ENCODE measurements around the gene CYFIP1. TPM values are rescaled to one million over a fixed set of nuclear protein-coding genes. Genes with fewer than 3 reads are reported as not detected.

Gene CYFIP1
- total RNA-seq, 2 experiments from 2014 or later: 23.1 to 24.9 TPM

DNA sequence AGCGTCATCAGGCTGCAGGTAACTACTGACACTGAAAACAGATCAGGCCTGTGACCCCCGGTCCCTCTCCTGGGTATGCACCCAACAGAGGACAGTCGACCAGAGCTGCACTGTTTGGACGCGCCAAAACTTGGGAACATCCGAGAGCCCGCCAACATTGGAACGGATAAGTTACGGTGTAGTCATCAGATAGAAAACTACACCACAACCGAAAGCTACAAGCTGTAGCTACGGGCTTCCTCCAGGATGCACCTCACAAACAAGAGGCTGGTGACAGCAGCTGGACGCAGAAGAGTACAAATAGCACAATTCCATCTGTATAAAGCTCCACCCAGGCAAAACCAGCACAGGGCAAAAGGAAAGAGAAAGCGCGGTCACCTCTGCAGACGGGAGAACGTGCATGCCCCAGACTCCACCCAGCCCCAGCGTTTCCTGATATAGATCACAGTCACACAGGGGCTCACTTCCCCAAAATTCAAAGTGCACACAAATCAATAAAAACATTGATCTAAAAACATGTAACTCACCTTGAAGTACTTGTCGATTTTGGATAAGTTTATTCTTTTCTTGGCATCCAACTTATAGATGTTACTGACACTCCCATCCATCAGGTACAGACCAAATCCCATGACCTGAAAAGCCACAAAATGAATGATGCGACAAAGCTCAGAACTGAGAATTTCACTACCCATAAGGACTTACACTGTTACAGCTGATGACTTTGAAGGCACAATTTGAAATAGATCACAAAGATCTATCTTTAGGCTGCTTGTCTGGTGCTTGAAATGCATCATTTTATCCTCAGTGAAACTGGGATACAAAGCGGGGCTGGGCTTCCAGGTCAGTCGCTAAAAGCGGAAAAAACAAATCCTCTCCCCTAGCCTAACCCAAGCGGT is 43.3 kb downstream of the CYFIP1 start:
- Mint-ChIP-seq H3K27ac (no peak overlapping the region), H3K36me3 (ENCODE audit: low read depth) (no peaks in the 10 kb centered on the region), H3K27me3 (no peaks in the 10 kb centered on the region), H3K9me3 (no peaks in the 10 kb centered on the region), H3K4me3 (no peak overlapping the region), H3K4me1 (peaks cover 8% of the 10 kb centered on the region)
- POLR2A ChIA-PET: no interaction called here
- no peak for DNase-seq
- CTCF ChIA-PET: no interaction called here

GRCh38 chr15:22933641-22934061 is 46.5 kb downstream of the CYFIP1 start:
- no peak for DNase-seq
- Mint-ChIP-seq H3K36me3 (ENCODE audit: low read depth) (no peaks in the 10 kb centered on the region), H3K4me1 (peaks cover 8% of the 10 kb centered on the region), H3K9me3 (no peaks in the 10 kb centered on the region), H3K27ac (no peak overlapping the region), H3K27me3 (no peaks in the 10 kb centered on the region), H3K4me3 (no peak overlapping the region)
- ChIA-PET POLR2A (no interaction called here), CTCF (no interaction called here)

DNA sequence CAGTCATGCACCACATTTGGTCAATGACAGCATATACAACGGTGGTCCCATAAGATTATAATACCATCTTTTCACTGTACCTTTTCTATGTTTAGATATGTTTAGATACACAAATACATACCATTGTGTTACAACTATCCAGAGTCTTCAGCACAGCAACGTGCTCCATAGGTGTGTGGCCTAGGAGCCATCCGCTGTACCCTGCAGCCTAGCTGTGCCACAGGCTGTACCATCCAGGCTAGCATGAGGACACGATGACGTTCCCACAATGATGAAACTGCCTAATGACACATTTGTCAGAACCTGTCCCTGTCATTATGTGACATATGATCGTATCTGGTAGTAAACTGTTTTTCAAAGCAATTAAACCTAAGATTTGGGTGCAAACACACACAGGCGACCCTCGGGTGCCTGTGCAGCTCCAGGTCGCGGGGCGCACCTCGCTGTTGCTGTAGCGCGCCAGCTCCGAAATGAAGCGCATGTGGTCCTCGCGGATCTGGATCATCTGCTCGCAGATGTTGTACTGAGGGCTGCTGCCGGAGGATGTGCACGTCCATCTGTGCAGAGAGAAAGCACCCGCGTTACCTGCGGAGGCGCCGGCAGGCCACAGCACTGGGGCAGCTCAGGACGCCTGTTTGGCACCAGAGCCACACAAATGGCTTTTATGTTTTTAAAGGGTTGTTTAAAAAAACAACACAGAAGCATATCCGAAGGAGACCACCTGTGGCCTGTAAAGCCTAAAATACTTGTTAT is 48.2 kb downstream of the CYFIP1 start:
- no peak overlapping the region for H3K4me3 Mint-ChIP-seq
- DNase-seq: no peak
- H3K27ac Mint-ChIP-seq: no peak overlapping the region
- no peaks in the 10 kb centered on the region for H3K36me3 Mint-ChIP-seq (ENCODE audit: low read depth)
- ChIA-PET POLR2A (no interaction called here), CTCF (no interaction called here)
- H3K4me1 Mint-ChIP-seq: peaks cover 6% of the 10 kb centered on the region
- H3K27me3 Mint-ChIP-seq: no peaks in the 10 kb centered on the region
- no peaks in the 10 kb centered on the region for H3K9me3 Mint-ChIP-seq

DNA sequence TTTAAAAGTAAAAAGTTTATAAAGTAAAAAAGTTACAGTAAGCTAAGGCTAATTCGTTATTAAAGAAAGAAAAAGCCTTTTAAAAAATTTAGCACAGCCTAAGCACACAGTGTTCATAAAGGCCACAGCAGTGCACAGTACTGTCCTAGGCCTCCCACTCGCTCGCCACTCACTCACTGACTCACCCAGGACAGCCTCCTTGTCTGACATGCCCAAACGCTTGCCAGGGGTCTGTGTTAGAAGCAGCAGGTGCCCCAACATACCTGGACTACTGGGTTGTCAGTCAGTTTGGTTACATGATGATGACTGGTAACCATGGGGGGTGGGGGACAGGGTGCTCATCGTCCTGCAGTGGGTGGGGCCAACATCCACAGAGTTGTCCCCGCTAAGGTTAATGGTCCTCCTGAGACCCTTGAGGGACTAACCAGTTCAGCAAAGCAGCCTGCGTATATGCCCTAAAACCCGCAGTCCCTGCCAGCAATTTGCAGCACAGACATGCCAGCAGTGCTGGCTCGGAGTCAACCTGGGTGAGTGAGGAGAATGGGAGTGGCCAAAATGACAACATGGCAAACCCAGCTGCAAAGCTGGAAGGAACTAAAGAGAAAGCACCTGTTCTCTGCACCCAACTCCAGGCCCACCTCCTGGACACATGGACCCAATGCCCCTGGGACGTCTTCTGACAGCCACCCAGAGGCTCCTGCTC is 49.2 kb downstream of the CYFIP1 start:
- Mint-ChIP-seq H3K4me3 (no peak overlapping the region), H3K36me3 (ENCODE audit: low read depth) (no peaks in the 10 kb centered on the region), H3K27me3 (no peaks in the 10 kb centered on the region), H3K9me3 (no peaks in the 10 kb centered on the region), H3K4me1 (no peaks in the 10 kb centered on the region), H3K27ac (no peak overlapping the region)
- no peak for DNase-seq
- POLR2A ChIA-PET: no interaction called here
- CTCF ChIA-PET: no interaction called here

GRCh38 chr15:22927761-22928160 is 52.4 kb downstream of the CYFIP1 start:
- no peaks in the 10 kb centered on the region for H3K27me3 Mint-ChIP-seq
- no peaks in the 10 kb centered on the region for H3K4me1 Mint-ChIP-seq
- no peak overlapping the region for H3K27ac Mint-ChIP-seq
- CTCF ChIA-PET: no interaction called here
- no peaks in the 10 kb centered on the region for H3K9me3 Mint-ChIP-seq
- DNase-seq: no peak
- H3K4me3 Mint-ChIP-seq: no peak overlapping the region
- POLR2A ChIA-PET: no interaction called here
- H3K36me3 Mint-ChIP-seq (ENCODE audit: low read depth): no peaks in the 10 kb centered on the region

GRCh38 chr15:22925875-22926274 is 54.3 kb downstream of the CYFIP1 start:
- ChIA-PET CTCF (no interaction called here), POLR2A (no interaction called here)
- Mint-ChIP-seq H3K9me3 (no peaks in the 10 kb centered on the region), H3K27ac (no peak overlapping the region), H3K27me3 (no peaks in the 10 kb centered on the region), H3K4me1 (no peaks in the 10 kb centered on the region), H3K4me3 (no peak overlapping the region), H3K36me3 (ENCODE audit: low read depth) (no peaks in the 10 kb centered on the region)
- DNase-seq: no peak

GRCh38 chr15:22922003-22922402 is 58.2 kb downstream of the CYFIP1 start:
- CTCF ChIA-PET: no interaction called here
- DNase-seq: no peak
- Mint-ChIP-seq H3K27ac (no peak overlapping the region), H3K36me3 (ENCODE audit: low read depth) (no peaks in the 10 kb centered on the region), H3K9me3 (no peaks in the 10 kb centered on the region), H3K27me3 (no peaks in the 10 kb centered on the region), H3K4me3 (no peak overlapping the region), H3K4me1 (no peaks in the 10 kb centered on the region)
- POLR2A ChIA-PET: no interaction called here

DNA sequence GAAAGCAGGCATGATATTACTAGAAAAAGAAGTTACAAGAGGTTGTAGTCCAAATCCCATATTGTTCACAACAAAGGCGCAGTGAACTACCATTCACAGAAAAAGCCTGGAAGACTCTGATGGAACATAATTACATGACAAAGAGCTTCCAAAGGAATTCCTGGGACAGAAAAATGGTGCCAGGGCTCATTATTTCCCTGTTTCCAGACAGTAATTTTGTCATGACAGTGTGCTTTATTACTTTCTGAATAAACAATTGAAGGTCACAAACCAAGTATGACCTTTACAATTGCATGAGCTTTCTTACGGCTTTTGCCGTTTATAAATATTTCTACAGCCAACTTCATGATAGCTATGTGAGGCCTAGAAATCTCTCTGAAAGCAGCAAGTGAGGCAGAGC is 61.0 kb downstream of the CYFIP1 start:
- H3K4me3 Mint-ChIP-seq: no peak overlapping the region
- H3K4me1 Mint-ChIP-seq: no peaks in the 10 kb centered on the region
- no peaks in the 10 kb centered on the region for H3K36me3 Mint-ChIP-seq (ENCODE audit: low read depth)
- no peaks in the 10 kb centered on the region for H3K27me3 Mint-ChIP-seq
- H3K9me3 Mint-ChIP-seq: no peaks in the 10 kb centered on the region
- POLR2A ChIA-PET: no interaction called here
- no peak for DNase-seq
- CTCF ChIA-PET: no interaction called here
- no peak overlapping the region for H3K27ac Mint-ChIP-seq

DNA sequence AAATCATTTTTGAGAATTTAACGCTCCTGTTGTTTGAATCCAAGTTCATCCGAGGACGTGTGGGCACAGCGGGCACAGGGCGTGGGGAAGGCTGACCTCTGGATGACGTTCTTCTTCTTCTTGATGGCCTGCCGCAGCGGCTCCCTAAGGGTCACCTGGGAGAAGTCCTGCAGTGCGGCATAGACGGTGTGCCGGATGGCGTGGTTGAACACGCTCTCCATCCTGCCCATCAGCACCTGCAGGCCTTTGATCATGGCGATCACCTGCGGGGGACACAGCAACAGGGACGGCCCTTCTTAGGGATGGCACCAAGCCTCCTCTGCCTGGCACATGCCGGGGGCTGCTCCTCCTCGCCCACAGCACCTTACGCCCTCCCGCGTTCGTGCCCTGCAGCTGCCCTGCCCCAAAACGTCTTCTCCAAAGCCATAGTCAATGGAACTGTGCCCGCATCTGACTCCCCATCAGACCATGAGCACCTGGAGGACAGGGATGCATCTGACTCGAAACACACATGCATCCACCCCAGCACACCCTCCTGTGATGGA is 61.5 kb downstream of the CYFIP1 start:
- DNase-seq: no peak
- Mint-ChIP-seq H3K4me3 (no peak overlapping the region), H3K27me3 (no peaks in the 10 kb centered on the region), H3K4me1 (no peaks in the 10 kb centered on the region), H3K36me3 (ENCODE audit: low read depth) (peaks cover 5% of the 10 kb centered on the region), H3K27ac (no peak overlapping the region), H3K9me3 (no peaks in the 10 kb centered on the region)
- ChIA-PET CTCF (no interaction called here), POLR2A (no interaction called here)

DNA sequence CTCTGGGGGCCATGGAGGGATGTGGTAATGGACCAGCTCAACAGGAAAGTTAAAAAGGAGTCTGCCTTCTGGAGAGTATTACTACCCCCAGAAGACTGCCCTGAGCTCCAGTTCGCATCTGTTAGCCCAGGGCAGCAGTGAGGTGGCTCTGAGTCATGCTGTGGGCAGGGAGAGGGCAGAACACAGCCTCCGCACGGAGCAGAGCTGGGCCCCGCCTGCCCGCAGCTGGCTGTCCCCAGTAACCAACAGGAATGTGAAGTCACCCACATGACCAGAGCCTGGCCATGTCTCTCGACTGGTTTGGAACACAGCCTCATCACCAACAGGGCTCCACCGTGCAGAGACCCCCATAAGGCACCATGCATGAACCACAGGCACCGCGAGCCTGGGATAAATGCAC is 62.1 kb downstream of the CYFIP1 start:
- ChIA-PET POLR2A (no interaction called here), CTCF (no interaction called here)
- no peak for DNase-seq
- no peaks in the 10 kb centered on the region for H3K27me3 Mint-ChIP-seq
- no peak overlapping the region for H3K4me3 Mint-ChIP-seq
- H3K4me1 Mint-ChIP-seq: no peaks in the 10 kb centered on the region
- no peak overlapping the region for H3K27ac Mint-ChIP-seq
- no peaks in the 10 kb centered on the region for H3K9me3 Mint-ChIP-seq
- H3K36me3 Mint-ChIP-seq (ENCODE audit: low read depth): peaks cover 6% of the 10 kb centered on the region

GRCh38 chr15:22917556-22917955 is 62.6 kb downstream of the CYFIP1 start:
- Mint-ChIP-seq H3K27me3 (no peaks in the 10 kb centered on the region), H3K27ac (no peak overlapping the region), H3K36me3 (ENCODE audit: low read depth) (peaks cover 6% of the 10 kb centered on the region), H3K9me3 (no peaks in the 10 kb centered on the region), H3K4me3 (no peak overlapping the region), H3K4me1 (no peaks in the 10 kb centered on the region)
- DNase-seq: no peak
- CTCF ChIA-PET: no interaction called here
- POLR2A ChIA-PET: no interaction called here

DNA sequence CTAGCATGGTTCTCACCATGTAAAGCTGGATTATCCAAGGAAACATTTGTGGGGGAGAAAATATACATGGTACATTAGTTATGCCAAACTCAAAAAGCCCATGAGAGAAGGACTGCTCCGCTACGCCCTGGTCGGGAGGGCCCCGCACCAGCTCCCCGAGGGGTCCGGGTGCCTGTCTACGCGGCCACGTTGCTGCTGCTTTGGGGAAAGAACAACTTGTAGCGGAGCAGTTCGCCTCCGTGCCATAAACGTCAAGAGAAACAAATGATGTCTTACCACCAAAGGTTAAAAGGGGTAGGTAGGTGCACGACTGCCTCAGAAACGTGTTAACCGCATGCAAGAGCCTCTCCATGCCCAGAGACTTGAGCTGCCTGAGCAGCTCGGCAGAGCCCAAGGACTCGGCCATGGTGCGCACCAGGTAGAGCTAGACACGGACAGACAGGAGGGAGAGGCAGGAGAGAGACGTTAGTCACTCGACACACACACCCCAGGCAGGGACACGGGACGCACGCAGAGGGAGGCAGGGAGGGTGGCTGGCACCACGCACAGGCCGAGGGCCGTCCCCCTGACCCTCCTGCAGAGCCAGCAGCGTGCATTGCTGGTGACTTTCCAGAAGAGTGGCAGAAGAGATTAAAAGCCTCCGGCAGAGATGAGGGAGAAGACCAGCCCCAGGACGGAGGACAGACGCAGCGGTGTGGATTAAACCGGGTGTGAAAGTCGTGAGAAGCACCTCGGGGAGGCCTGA is 63.4 kb downstream of the CYFIP1 start:
- Mint-ChIP-seq H3K27me3 (no peaks in the 10 kb centered on the region), H3K9me3 (no peaks in the 10 kb centered on the region), H3K4me1 (no peaks in the 10 kb centered on the region), H3K4me3 (no peak overlapping the region), H3K27ac (no peak overlapping the region), H3K36me3 (ENCODE audit: low read depth) (peaks cover 6% of the 10 kb centered on the region)
- POLR2A ChIA-PET: no interaction called here
- no peak for DNase-seq
- CTCF ChIA-PET: no interaction called here
